ENCODE results near the gene APLP2. TPM values are rescaled to one million over a fixed set of nuclear protein-coding genes. Genes with fewer than 3 reads are reported as not detected.

Gene APLP2
- total and polyA plus RNA-seq, 12 donors, result 115 to 414 (median 299) TPM

- ATAC-seq (no peak), DNase-seq (no peak)
- TF ChIP-seq, protein P1, sequence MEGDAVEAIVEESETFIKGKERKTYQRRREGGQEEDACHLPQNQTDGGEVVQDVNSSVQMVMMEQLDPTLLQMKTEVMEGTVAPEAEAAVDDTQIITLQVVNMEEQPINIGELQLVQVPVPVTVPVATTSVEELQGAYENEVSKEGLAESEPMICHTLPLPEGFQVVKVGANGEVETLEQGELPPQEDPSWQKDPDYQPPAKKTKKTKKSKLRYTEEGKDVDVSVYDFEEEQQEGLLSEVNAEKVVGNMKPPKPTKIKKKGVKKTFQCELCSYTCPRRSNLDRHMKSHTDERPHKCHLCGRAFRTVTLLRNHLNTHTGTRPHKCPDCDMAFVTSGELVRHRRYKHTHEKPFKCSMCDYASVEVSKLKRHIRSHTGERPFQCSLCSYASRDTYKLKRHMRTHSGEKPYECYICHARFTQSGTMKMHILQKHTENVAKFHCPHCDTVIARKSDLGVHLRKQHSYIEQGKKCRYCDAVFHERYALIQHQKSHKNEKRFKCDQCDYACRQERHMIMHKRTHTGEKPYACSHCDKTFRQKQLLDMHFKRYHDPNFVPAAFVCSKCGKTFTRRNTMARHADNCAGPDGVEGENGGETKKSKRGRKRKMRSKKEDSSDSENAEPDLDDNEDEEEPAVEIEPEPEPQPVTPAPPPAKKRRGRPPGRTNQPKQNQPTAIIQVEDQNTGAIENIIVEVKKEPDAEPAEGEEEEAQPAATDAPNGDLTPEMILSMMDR (IDR thresholded peaks at IDR 0.05), result no peak
- H3K4me1 ChIP-seq, result peaks cover 0 to 21% (median 0%) of the 10 kb centered on the region in 9 donors
- H3K27ac ChIP-seq, result peak overlapping the region in 1 of 10 donors; percentile 41
- intact Hi-C loops (cut with DNase I), result no loop called here
- no peaks in the 10 kb centered on the region for H3K27me3 ChIP-seq
- H3K36me3 ChIP-seq, result peaks cover 0 to 50% (median 18%) of the 10 kb centered on the region in 9 donors
- no peak overlapping the region for H3K4me3 ChIP-seq
- no peaks in the 10 kb centered on the region for H3K9me3 ChIP-seq
- 96 to 100% methylated on average over 2 of the region's 2 CpGs for WGBS, 2 donors
Observed at GRCh38 chr11:130109386-130109785, 39.7 kb downstream of the APLP2 start.

DNA sequence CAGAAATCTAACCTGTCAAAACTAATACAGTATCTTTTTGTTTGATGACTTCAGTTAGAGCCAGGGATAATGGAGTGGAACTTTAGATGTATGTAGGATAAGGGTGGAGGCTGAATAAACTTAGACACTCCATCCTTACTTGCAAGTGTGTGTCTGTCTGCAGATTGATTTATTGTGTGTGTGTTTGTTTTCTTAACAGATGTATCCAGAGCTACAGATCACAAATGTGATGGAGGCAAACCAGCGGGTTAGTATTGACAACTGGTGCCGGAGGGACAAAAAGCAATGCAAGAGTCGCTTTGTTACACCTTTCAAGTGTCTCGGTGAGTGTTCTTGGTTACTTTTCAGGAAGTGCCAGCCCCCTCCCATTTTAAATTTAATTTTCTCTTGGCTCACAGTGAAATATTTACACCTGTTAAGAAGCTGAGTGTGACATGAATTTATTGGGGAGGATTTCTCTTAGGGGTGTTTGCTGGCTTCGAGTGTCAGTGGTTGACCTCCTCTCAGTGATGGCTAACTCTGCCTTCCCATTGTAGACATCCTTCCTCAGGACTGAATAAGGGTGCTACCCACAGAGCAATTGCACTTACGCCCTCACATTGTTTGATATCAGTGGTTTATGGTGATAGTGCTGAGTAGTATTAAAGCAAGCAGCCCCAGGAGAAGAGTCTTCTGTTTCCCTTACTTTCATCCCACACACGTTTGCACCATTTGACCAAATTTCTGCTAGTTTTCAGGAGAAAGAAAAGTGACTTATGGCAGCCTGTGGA is 40.8 kb downstream of the APLP2 start:
- Histone ChIP-seq H3K27me3 (no peaks in the 10 kb centered on the region), H3K4me3 (no peak overlapping the region), H3K27ac (peak overlapping the region in 1 of 10 donors; percentile 41), H3K9me3 (no peaks in the 10 kb centered on the region), H3K4me1 (peaks cover 0 to 23% (median 11%) of the 10 kb centered on the region in 9 donors), H3K36me3 (peaks cover 0 to 52% (median 18%) of the 10 kb centered on the region in 9 donors)
- intact Hi-C loops (cut with DNase I), result no loop called here
- DNase-seq (no peak), ATAC-seq (no peak)
- TF ChIP-seq, protein P1 (IDR thresholded peaks at IDR 0.05), result no peak
- WGBS, 2 donors, result 92 to 95% methylated on average over 7 of the region's 7 CpGs

GRCh38 chr11:130112071-130112830 is 42.6 kb downstream of the APLP2 start:
- WGBS, 2 donors, result 93 to 95% methylated on average over 10 of the region's 10 CpGs

DNA sequence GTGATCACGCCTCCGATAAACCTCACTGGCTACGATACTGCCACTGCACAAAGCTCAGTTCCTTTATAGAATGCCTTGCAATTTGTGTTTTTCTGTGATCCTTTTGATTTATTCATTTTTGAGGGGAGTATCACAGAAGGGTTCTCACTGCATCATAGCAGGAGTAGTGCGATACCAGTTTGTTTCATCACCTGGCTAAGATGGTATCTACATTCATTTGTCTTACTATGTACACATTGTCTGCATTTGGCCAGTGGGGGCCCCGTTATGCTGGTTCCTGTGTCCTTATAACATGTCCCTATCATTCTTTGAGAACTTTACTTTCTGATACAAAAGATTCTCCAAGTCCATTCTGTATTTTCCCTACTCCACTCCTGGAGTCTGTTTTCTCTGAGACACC is 44.6 kb downstream of the APLP2 start:
- WGBS, 2 donors, result 91 to 94% methylated on average over 5 of the region's 5 CpGs
- ATAC-seq, result no peak
- H3K27me3 ChIP-seq, result no peaks in the 10 kb centered on the region
- no peak for DNase-seq
- TF ChIP-seq, protein P1 (IDR thresholded peaks at IDR 0.05), result no peak
- H3K4me1 ChIP-seq, result peaks cover 0 to 35% (median 14%) of the 10 kb centered on the region in 9 donors
- intact Hi-C loops (cut with DNase I), result no loop called here
- H3K4me3 ChIP-seq, result no peak overlapping the region
- no peaks in the 10 kb centered on the region for H3K9me3 ChIP-seq
- H3K27ac ChIP-seq, result no peak overlapping the region
- peaks cover 0 to 61% (median 18%) of the 10 kb centered on the region in 9 donors for H3K36me3 ChIP-seq

More at GRCh38 chr11:130112071-130112830, 42.6 kb downstream of the APLP2 start:
- Histone ChIP-seq H3K36me3 (peaks cover 0 to 61% (median 18%) of the 10 kb centered on the region in 9 donors), H3K9me3 (no peaks in the 10 kb centered on the region), H3K4me1 (peaks cover 0 to 16% (median 13%) of the 10 kb centered on the region in 9 donors), H3K27me3 (no peaks in the 10 kb centered on the region), H3K27ac (no peak overlapping the region), H3K4me3 (no peak overlapping the region)
- intact Hi-C loops (cut with DNase I), result no loop called here
- no peak for ATAC-seq
- TF ChIP-seq, protein P1 (IDR thresholded peaks at IDR 0.05), result no peak
- no peak for DNase-seq

Measured in heart right ventricle (tissue), 16 donors.